Measurements from ENCODE around the gene PRR14. TPM values are rescaled to one million over a fixed set of nuclear protein-coding genes. Genes with fewer than 3 reads are reported as not detected.

The PRR14 gene
- total and polyA plus RNA-seq, 2 of the 8 experiments (the other 6 are each of a cell fraction or from before 2014, with no cell fraction given): 3.6 to 16.1 TPM

- H2BK15ac ChIP-seq (ENCODE audit: low read length): no peak overlapping the region
- CTCF ChIA-PET (ENCODE audit: partially characterized antibody): no interaction called here
- POLR2A ChIA-PET (ENCODE audit: partially characterized antibody): no interaction called here
- 0 out of 2 replicates have a peak, but pooled peaks have one; percentile 3 for TF ChIP-seq SUZ12 (IDR thresholded peaks at IDR 0.05; ENCODE audit: low read length)
Observed at GRCh38 chr16:30688701-30689100, 37.9 kb downstream of the PRR14 start.

More at GRCh38 chr16:30688701-30689100, 37.9 kb downstream of the PRR14 start:
- Histone ChIP-seq H3K9ac (replicated peaks in 1 of 4; ENCODE audit: extremely low read depth in 1 of 4, low read depth in 3 of 4, low read length in 3 of 4) (no peak overlapping the region), H3K23me2 (ENCODE audit: low read depth, low read length) (no peaks in the 10 kb centered on the region), H2BK20ac (ENCODE audit: low read length) (no peak overlapping the region), H4K8ac (ENCODE audit: extremely low read depth, insufficient read depth, low read length) (no peak overlapping the region), H3K4me3 (ENCODE audit: extremely low read depth in 1 of 4, insufficient read depth in 2 of 4, low read depth in 3 of 4, low read length in 4 of 4) (no peak overlapping the region), H3K79me1 (ENCODE audit: low read depth, low read length) (no peaks in the 10 kb centered on the region), H4K5ac (ENCODE audit: insufficient read length, low read depth, low read length) (no peak overlapping the region), H3K56ac (replicated peaks; ENCODE audit: insufficient read length, low read depth, low read length) (no peak overlapping the region), H4K91ac (replicated peaks; ENCODE audit: insufficient read length, low read length) (no peak overlapping the region), H3K36me3 (ENCODE audit: control insufficient read depth in 2 of 4, insufficient read depth in 4 of 4, low read length in 3 of 4) (no peaks in the 10 kb centered on the region), H2AFZ (ENCODE audit: low read length) (no peak overlapping the region), H3K4me2 (ENCODE audit: insufficient read depth in 1 of 2, low read depth in 2 of 2, low read length in 2 of 2) (no peak overlapping the region), H3K18ac (ENCODE audit: extremely low read depth, low read length) (no peak overlapping the region), H3K79me2 (ENCODE audit: control insufficient read depth in 1 of 2, insufficient read depth in 2 of 2, low read length in 2 of 2) (no peaks in the 10 kb centered on the region), H3K9me3 (ENCODE audit: insufficient read depth in 2 of 2, low read depth in 1 of 2, low read length in 1 of 2) (no peaks in the 10 kb centered on the region; a peak in 1 of 4 replicates), H4K20me1 (replicated peaks in 1 of 2; ENCODE audit: control insufficient read depth in 1 of 2, insufficient read depth in 2 of 2, low read length in 2 of 2) (peaks cover 7 to 19% of the 10 kb centered on the region in 2 experiments), H3K4ac (replicated peaks; ENCODE audit: insufficient read length, low read depth, low read length) (no peak overlapping the region), H3K27me3 (replicated peaks in 1 of 4; ENCODE audit: control insufficient read depth in 3 of 4, extremely low read depth in 1 of 4, insufficient read depth in 3 of 4, low read length in 3 of 4) (peaks cover 90 to 99% (median 97%) of the 10 kb centered on the region in 4 experiments), H3K23ac (ENCODE audit: insufficient read length) (no peak overlapping the region), H2AK5ac (ENCODE audit: low read depth, low read length) (no peak overlapping the region), H2BK5ac (ENCODE audit: low read depth, low read length) (no peak overlapping the region), H3K4me1 (replicated peaks in 1 of 4; ENCODE audit: control insufficient read depth in 3 of 4, insufficient read depth in 4 of 4, low read length in 3 of 4) (peaks cover 0 to 5% (median 3%) of the 10 kb centered on the region in 4 experiments; a peak in 6 of 7 replicates), H3K14ac (ENCODE audit: insufficient read length) (no peak overlapping the region), H2BK120ac (replicated peaks; ENCODE audit: low read depth, low read length) (no peak overlapping the region), H3K27ac (ENCODE audit: low read depth, low read length) (no peak overlapping the region), H2BK12ac (ENCODE audit: low read depth, low read length) (no peak overlapping the region)
- no peak for DNase-seq (ENCODE audit: low read depth in 1 of 2, low spot score in 2 of 2)
- FAIRE-seq: no peak
- WGBS, 2 experiments (ENCODE audit: extremely low coverage in 1 of 2, insufficient coverage in 1 of 2, insufficient read length in 1 of 2, insufficient replicate concordance in 2 of 2, low coverage in 1 of 2, low lambda C conversion rate in 2 of 2, missing lambda C conversion rate in 1 of 2): 80% methylated on average over 4 of the region's 4 CpGs; no CpG with 5 or more reads in 1 of the 2 experiments

All from H1 (cell line).